MM.1S (cell line): ENCODE measurements around the gene RPH3AL.

Experiments
- EZH2 ChIP-seq: fragments of 300-600 bp; sonication (generic); optimal IDR thresholded peaks from 2 replicates; pipeline ENCODE3; 2017; ENCODE audit warnings: low read depth, mild to moderate bottlenecking, antibody characterized with exemption, low read length, mixed read lengths
- EZH2phosphoT487 ChIP-seq: fragments of 300-600 bp; sonication (generic); IDR thresholded peaks from 2 replicates; pipeline ENCODE4 v1.6.1; 2018; ENCODE audit warnings: antibody characterized with exemption, low read length
- TF ChIP-seq, protein P1 (sequence below): fragments of 300-600 bp; sonication (generic); IDR thresholded peaks from 2 replicates; pipeline ENCODE4 v1.5.1; 2016; ENCODE audit warnings: antibody characterized with exemption, low read length, mixed read lengths

DNA sequence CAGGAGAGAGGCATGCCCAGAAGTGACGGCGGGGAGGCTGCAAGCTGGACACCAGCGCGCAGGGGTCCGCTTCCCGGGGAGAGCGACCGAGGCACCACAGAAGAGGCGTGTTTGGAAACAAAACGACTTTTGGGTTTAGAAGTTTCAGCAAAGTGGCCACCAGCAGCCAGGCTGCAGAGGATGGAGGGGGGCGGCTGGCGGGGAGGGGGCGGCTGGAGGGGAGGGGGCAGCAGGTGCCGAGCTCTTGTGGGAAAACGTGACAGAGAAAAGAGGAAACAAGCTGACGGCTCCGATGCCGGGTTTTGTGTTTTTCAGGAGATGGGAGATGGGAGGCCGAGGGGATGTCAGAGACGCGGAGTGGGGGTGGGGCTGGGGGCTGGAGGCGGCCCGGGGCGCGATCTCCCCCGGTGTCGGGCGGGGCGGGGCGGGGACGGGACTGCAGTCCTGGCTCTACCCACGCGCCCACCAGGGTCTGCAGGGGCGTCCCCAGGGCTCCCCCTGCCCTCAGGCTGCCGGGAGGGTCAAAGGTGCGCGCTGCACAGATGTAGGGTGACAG, 32.1 kb upstream of the RPH3AL start:
- TF ChIP-seq, protein P1, sequence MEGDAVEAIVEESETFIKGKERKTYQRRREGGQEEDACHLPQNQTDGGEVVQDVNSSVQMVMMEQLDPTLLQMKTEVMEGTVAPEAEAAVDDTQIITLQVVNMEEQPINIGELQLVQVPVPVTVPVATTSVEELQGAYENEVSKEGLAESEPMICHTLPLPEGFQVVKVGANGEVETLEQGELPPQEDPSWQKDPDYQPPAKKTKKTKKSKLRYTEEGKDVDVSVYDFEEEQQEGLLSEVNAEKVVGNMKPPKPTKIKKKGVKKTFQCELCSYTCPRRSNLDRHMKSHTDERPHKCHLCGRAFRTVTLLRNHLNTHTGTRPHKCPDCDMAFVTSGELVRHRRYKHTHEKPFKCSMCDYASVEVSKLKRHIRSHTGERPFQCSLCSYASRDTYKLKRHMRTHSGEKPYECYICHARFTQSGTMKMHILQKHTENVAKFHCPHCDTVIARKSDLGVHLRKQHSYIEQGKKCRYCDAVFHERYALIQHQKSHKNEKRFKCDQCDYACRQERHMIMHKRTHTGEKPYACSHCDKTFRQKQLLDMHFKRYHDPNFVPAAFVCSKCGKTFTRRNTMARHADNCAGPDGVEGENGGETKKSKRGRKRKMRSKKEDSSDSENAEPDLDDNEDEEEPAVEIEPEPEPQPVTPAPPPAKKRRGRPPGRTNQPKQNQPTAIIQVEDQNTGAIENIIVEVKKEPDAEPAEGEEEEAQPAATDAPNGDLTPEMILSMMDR: no peak
- no peak for TF ChIP-seq EZH2
- TF ChIP-seq EZH2phosphoT487: no peak
